SJCRH30 (cell line): Measurements from ENCODE around the gene CRYBG3. TPM values are rescaled to one million over a fixed set of nuclear protein-coding genes. Genes with fewer than 3 reads are reported as not detected.

Source experiments
- DNase-seq, 2 experiments: peaks; one replicate each; pipeline ENCODE4 v3.0.0-alpha.2; 2015 to 2020
- H3K27ac ChIP-seq: fragments of 250-450 bp; sonication (Bioruptor Pico); 2 replicates; pipeline ENCODE4 v1.5.1; 2020; ENCODE audit warnings: mild to moderate bottlenecking, moderate library complexity
- H3K27me3 ChIP-seq: fragments of 250-450 bp; sonication (Bioruptor Pico); 2 replicates; pipeline ENCODE4 v1.5.1; 2020; ENCODE audit warnings: mild to moderate bottlenecking, moderate library complexity
- H3K36me3 ChIP-seq: fragments of 250-450 bp; sonication (Bioruptor Pico); 2 replicates; pipeline ENCODE4 v1.5.1; 2020; ENCODE audit warnings: mild to moderate bottlenecking, moderate library complexity
- H3K4me1 ChIP-seq: fragments of 250-450 bp; sonication (Bioruptor Pico); 2 replicates; pipeline ENCODE4 v1.5.1; 2020; ENCODE audit warnings: mild to moderate bottlenecking, moderate library complexity
- H3K4me3 ChIP-seq: fragments of 250-450 bp; sonication (Bioruptor Pico); 2 replicates; pipeline ENCODE4 v1.5.1; 2020; ENCODE audit warnings: mild to moderate bottlenecking, moderate library complexity
- H3K9me3 ChIP-seq: fragments of 250-450 bp; sonication (Bioruptor Pico); replicated peaks from 2 replicates; pipeline ENCODE4 v1.5.1; 2020; ENCODE audit warnings: mild to moderate bottlenecking, moderate library complexity
- total RNA-seq: library from RNA; depleted of rRNA; stranded (reverse); fragments of >200 nt; shearing (Covaris generic); gene quantifications from 2 replicates; pipeline ENCODE4 v1.2.3, GENCODE V29; 2014

The CRYBG3 gene
- total RNA-seq, 1 experiment from 2014 or later: 21.9 TPM

DNA sequence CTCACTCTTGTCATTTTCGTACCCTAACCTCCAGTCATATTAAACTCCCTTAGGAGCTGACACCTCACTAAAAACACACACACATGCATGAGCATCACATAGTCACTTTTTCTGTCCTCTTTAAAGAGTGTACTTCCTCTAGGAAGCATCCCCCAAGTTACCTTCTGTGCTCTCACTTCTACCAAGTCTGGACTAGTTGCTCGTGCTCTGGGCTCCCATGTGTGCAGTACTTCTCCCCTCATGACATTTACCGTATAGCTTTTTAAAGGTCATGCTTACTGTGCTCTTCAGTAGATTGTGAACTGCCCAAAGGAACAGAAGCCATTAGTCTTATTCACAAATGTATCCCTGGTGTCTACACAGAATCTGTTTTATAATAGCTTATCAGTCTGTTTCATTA, 42.0 kb downstream of the CRYBG3 start:
- H3K27me3 ChIP-seq: no peaks in the 10 kb centered on the region
- H3K4me1 ChIP-seq: no peaks in the 10 kb centered on the region
- no peaks in the 10 kb centered on the region for H3K9me3 ChIP-seq
- H3K4me3 ChIP-seq: no peak overlapping the region
- H3K36me3 ChIP-seq: no peaks in the 10 kb centered on the region; the same call in 1 of the 2 replicates
- no peak for DNase-seq
- H3K27ac ChIP-seq: no peak overlapping the region

DNA sequence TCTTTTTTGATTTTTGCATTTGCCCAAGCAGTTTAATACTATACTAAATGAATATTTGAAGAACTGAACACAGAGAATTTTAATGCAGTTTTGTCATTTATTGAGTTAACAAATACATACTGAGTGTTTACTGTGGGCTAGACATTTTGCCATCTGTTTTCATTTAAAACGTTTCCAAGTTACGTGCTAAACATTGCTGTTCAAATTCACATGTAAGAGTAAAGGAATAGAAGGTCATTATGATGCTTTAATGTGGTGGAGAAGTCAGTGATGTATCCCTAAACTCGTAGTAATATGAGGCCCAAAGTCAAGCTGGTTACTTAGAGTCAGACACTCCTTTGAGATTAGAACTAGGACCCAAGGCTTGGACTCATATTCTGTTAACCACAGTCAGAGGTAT, 49.4 kb downstream of the CRYBG3 start:
- no peaks in the 10 kb centered on the region for H3K9me3 ChIP-seq
- no peaks in the 10 kb centered on the region for H3K4me1 ChIP-seq
- no peaks in the 10 kb centered on the region for H3K27me3 ChIP-seq
- DNase-seq: no peak
- 0 out of 2 replicates have a peak, but pooled peaks cover 6% of the 10 kb centered on the region for H3K36me3 ChIP-seq
- H3K4me3 ChIP-seq: no peak overlapping the region
- no peak overlapping the region for H3K27ac ChIP-seq

DNA sequence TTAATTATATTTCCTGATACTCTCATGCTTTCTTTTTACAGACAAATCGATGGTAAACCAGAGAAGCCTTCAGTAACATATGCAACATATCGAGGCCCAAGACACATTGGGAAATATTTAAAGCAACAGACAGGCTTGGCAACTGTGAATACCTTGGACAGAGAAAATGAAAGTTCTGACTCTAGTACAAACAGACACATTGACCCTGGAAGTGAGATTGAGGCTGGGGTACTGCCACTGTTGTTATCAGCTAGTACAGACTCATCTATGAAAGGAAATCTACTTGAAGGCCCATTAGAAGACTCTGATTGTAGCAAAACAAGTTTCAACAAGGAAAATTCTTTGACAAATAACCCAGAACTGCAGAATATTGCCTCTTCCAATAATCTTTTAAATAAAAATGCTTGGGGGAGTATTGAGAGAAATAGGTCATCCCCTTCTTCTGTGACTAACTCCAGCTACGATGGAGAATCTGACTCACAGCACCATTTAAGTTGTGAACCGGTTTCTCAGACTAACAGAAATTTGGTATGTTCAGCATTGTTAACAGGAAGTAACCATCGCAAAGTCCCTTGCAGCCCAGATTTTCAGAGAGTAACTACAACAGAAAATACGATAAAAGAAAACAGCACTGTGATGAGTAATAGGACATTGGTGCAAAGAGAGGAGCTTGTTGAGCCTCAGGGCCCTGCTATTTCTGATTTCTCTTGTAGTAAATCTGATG, 50.2 kb downstream of the CRYBG3 start:
- DNase-seq: no peak

DNA sequence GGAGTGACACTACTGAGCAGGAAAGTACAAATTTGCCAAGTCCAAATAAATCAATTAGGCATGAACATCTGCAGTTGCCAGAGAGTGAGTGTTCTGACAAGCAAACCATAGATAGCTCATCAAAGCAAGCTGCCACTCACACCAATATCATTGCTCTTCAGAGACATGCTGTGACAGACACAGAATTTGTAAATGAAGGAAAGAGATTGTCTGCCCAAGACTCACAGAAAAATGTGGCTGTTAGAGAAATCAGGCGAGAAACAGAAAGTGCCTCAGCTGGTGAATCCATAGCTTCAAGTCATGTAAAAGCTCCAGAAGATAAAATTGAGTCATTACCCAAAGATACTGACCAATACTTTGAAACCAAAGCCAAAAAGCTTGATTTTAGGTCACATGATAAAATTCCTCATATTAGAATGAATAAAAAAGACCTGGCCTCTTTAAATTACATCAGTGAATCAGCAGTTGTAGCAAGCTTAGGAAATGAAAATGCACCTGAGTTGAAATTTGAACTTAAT, 50.8 kb downstream of the CRYBG3 start:
- Histone ChIP-seq H3K4me3 (no peak overlapping the region), H3K36me3 (0 out of 2 replicates have a peak, but pooled peaks cover 6% of the 10 kb centered on the region), H3K27ac (no peak overlapping the region), H3K9me3 (no peaks in the 10 kb centered on the region), H3K27me3 (no peaks in the 10 kb centered on the region), H3K4me1 (no peaks in the 10 kb centered on the region)
- no peak for DNase-seq

More for the DNA sequence above, 50.2 kb downstream of the CRYBG3 start:
- Histone ChIP-seq H3K4me1 (no peaks in the 10 kb centered on the region), H3K27ac (no peak overlapping the region), H3K36me3 (0 out of 2 replicates have a peak, but pooled peaks cover 6% of the 10 kb centered on the region), H3K27me3 (no peaks in the 10 kb centered on the region), H3K4me3 (no peak overlapping the region), H3K9me3 (no peaks in the 10 kb centered on the region)

DNA sequence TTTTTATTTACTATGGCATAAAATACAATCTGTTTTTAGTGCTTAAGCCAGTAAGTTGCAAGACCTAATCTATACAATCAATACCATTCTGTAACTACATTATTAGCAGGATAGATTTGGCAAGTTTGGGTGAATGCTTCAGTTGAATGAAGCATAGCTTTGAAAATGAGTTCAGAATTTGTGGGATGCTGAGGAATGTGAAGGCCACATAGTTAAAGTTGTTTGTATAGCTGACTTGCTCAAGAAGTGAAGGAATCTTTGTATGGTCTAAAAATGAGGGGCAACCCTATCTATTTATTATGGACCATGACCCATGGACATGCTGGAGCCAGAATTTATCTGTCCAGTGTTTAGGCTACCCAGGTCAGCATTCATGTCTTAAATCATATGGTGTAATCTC, 58.5 kb downstream of the CRYBG3 start:
- H3K4me1 ChIP-seq: peaks cover 4% of the 10 kb centered on the region; the same call in 1 of the 2 replicates
- H3K36me3 ChIP-seq: no peaks in the 10 kb centered on the region; the same call in 1 of the 2 replicates
- no peaks in the 10 kb centered on the region for H3K9me3 ChIP-seq
- no peak overlapping the region for H3K27ac ChIP-seq
- H3K4me3 ChIP-seq: no peak overlapping the region
- no peak for DNase-seq
- H3K27me3 ChIP-seq: no peaks in the 10 kb centered on the region

DNA sequence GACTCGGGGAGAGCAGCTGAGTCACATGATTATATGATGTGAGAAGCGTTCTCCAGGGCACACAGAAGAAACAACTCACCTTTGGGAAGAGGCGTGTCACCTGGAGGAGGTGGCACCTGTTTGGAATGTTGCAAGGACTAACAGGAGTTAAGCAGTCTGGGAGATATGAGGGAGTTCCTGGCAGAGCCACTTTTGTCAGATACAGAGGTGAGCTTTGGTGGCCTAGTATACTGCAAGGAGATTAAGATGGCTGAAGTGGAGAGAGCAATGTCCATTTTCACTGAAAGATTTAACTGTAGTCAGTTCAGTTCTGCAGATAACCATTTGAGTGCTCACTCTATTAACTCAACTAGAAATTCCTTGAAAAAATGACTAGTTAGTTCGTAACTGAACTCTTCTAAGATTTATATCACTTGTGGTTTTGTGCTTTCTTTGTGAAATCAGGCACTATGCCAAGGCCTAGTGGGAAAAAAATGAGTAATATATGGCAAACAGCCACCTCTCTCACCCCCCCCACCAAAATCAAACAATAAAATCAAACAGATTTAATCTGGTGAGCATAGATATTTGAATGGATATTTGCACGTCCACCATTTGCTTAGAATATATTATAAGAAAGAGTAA, 61.3 kb downstream of the CRYBG3 start:
- H3K4me3 ChIP-seq: no peak overlapping the region
- no peaks in the 10 kb centered on the region for H3K9me3 ChIP-seq
- peaks cover 4% of the 10 kb centered on the region; the same call in 1 of the 2 replicates for H3K4me1 ChIP-seq
- no peaks in the 10 kb centered on the region for H3K27me3 ChIP-seq
- peaks cover 3% of the 10 kb centered on the region; the same call in 1 of the 2 replicates for H3K36me3 ChIP-seq
- peak; percentile 2 to 17 for DNase-seq
- no peak overlapping the region for H3K27ac ChIP-seq

DNA sequence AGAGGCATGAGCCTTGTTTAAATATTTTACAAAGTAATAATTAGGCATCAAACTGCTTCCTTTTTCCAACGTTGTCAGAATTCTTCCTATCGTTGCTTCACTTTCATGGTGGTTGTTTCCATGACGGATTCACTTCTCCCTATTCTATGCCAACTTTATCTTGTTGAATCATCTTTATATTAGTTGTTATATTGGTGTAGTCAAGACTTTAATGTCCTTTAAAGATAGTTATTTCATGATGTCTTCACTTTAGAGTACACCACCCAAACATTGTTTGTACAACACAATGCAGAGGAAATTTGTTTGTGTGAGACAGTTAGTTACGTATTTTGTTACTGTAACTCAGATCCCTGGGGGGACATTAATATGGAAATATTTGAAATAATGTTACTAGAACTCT, 61.9 kb downstream of the CRYBG3 start:
- no peak overlapping the region for H3K27ac ChIP-seq
- no peaks in the 10 kb centered on the region for H3K27me3 ChIP-seq
- H3K4me3 ChIP-seq: no peak overlapping the region
- H3K9me3 ChIP-seq: no peaks in the 10 kb centered on the region
- DNase-seq: no peak
- peaks cover 3% of the 10 kb centered on the region; the same call in 1 of the 2 replicates for H3K36me3 ChIP-seq
- H3K4me1 ChIP-seq: peaks cover 4% of the 10 kb centered on the region; the same call in 1 of the 2 replicates

DNA sequence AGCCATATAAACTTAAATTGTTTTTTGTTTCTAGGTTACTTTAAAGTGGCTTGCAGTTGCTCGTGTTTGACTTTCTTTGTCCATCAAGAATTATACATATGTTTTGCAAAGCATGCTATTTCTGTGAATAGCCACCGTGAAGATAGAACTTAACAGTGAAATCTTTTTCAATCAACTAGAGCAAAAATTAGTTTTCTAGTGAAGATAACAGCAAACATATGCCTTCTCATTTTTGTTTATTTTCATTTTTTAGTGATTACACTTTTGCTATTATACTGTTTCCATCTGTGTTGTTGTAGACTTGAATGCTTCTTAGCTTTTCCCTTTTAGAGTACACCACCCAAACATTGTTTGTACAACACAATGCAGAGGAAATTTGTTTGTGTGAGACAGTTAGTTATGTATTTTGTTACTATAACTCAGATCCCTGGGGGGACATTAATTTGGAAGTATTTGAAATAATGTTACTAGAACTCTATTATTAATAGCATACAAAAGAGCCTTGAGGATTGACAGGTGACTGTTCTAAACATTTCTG, 62.8 kb downstream of the CRYBG3 start:
- Histone ChIP-seq H3K4me3 (no peak overlapping the region), H3K27me3 (no peaks in the 10 kb centered on the region), H3K9me3 (no peaks in the 10 kb centered on the region), H3K4me1 (peaks cover 4% of the 10 kb centered on the region; the same call in 1 of the 2 replicates), H3K27ac (no peak overlapping the region), H3K36me3 (peaks cover 3% of the 10 kb centered on the region; the same call in 1 of the 2 replicates)
- no peak for DNase-seq

DNA sequence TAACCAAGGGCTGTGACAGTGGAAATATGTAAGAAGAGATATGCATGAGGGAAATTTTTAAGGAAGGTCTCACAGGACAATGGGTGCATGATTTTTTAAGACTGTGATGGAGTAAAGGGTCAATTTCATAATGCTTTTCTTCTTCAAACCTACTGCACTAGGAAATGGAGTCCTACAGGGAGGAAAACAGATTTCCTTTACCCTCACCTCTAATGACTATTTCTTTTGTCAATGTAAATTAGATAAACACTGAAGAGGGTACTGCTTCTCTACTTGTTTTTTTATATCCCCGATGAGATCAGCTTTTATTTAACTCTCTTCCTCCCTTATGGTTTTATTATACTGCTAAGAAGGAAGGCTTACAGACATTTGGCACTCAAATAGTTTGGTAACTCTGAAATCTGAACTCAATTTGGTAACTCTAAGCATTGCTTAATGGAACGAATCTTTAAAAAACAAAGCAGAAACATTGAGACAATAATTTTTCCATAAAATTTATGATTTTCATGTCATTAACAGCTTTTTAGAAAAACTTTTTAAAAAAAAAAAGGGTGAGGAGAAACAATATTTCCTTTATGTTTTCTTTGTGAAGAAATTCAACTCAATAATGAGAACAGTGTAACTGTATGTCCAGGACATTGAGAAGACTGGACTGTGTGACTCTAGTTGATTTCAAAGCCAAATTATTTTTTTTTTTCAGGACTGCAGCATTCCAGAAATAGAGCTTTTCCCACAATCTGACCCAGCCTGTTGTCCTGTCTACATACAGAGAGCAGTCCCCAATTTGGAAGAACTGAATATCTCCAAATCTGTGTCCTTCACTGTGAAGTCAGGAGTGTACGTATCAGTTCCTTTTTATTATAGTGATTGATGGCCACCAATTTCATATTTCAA, 64.4 kb downstream of the CRYBG3 start:
- H3K4me1 ChIP-seq: peaks cover 4% of the 10 kb centered on the region; the same call in 1 of the 2 replicates
- DNase-seq: no peak
- no peaks in the 10 kb centered on the region for H3K27me3 ChIP-seq
- no peak overlapping the region for H3K4me3 ChIP-seq
- peaks cover 3% of the 10 kb centered on the region; the same call in 1 of the 2 replicates for H3K36me3 ChIP-seq
- H3K9me3 ChIP-seq: no peaks in the 10 kb centered on the region
- H3K27ac ChIP-seq: no peak overlapping the region

DNA sequence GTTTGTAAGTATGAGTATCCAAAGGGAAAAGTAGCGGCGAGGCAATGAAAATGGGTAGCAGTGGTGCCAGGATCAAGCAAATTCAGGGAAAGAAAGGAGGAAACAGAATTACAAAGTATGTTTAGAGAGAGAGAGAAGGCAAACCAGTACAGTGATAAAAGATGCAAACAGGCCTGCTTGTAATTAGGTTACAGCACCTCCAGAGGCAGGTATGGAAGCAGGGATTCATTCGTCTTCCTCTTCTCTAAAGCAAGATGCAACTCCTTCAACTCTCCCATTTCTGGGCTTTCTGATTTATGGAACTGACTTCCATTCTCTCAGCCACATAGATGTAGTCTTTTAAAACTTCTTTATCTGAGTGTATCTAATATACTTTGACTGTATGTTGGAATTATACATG, 68.0 kb downstream of the CRYBG3 start:
- no peak overlapping the region for H3K4me3 ChIP-seq
- no peaks in the 10 kb centered on the region for H3K9me3 ChIP-seq
- DNase-seq: no peak
- peaks cover 3% of the 10 kb centered on the region; the same call in 1 of the 2 replicates for H3K36me3 ChIP-seq
- no peak overlapping the region for H3K27ac ChIP-seq
- H3K27me3 ChIP-seq: no peaks in the 10 kb centered on the region
- H3K4me1 ChIP-seq: no peaks in the 10 kb centered on the region

DNA sequence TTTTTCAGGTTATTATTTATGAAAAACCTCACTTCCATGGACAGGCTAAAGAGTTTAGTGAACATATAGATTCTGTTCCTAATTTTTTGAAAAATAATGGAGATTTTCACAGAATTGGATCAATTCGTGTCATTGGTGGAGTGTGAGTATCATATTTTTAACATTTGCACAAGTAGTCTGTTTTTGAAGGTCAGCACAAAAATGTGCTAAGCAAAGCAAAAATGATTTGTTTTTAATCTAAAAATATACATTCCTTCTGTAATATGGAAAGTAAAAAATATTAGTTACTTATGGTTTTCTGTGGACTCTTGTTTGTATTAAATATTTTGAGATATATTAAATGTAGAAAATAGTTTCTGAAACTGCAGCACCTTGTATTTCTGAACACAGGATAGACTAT, 71.0 kb downstream of the CRYBG3 start:
- Histone ChIP-seq H3K4me3 (no peak overlapping the region), H3K27ac (no peak overlapping the region), H3K9me3 (no peaks in the 10 kb centered on the region), H3K27me3 (no peaks in the 10 kb centered on the region), H3K36me3 (no peaks in the 10 kb centered on the region), H3K4me1 (no peaks in the 10 kb centered on the region)
- no peak for DNase-seq

DNA sequence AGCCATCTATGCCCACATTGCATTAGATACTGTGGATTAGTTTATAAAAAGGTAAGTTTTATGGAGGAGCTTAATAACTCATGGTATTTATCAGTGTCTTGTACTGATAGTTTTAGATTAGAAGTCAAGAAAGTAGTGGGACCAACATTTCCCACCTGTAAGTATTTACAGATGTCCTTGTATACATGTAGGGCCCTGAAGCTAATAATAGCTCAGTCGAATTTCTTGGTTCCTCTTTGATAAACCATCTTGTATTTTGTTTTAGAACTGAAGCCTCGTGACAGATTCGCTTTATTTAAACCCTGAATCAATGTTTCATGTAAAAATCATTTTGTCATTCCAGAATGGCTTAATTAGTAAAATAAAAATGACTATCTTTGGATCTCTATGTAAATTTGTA, 73.4 kb downstream of the CRYBG3 start:
- H3K9me3 ChIP-seq: no peaks in the 10 kb centered on the region
- H3K27me3 ChIP-seq: no peaks in the 10 kb centered on the region
- peaks cover 2% of the 10 kb centered on the region; the same call in 1 of the 2 replicates for H3K36me3 ChIP-seq
- H3K27ac ChIP-seq: no peak overlapping the region
- no peaks in the 10 kb centered on the region for H3K4me1 ChIP-seq
- H3K4me3 ChIP-seq: no peak overlapping the region
- DNase-seq: no peak

DNA sequence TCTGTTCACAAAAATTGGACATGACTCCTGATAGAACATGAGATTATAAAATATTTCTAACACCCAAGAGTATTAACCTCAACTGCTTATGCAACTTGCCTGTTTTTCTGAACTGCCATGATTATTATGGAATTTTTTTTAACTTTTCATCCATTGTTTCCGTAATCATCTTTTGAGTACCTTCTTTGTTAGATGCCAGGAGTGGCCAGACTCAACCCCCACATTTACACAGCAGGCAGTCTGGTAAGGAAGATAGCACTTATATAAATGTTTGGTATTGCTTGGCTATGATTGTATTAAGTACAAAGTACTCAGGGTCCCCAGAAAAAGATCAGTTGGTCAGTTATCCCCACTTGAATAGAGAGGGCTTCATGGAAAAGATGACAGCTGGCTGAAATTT, 74.3 kb downstream of the CRYBG3 start:
- no peaks in the 10 kb centered on the region for H3K27me3 ChIP-seq
- peaks cover 6% of the 10 kb centered on the region; the same call in 1 of the 2 replicates for H3K36me3 ChIP-seq
- H3K4me1 ChIP-seq: no peaks in the 10 kb centered on the region
- no peak overlapping the region for H3K27ac ChIP-seq
- H3K4me3 ChIP-seq: no peak overlapping the region
- DNase-seq: no peak
- no peaks in the 10 kb centered on the region for H3K9me3 ChIP-seq

DNA sequence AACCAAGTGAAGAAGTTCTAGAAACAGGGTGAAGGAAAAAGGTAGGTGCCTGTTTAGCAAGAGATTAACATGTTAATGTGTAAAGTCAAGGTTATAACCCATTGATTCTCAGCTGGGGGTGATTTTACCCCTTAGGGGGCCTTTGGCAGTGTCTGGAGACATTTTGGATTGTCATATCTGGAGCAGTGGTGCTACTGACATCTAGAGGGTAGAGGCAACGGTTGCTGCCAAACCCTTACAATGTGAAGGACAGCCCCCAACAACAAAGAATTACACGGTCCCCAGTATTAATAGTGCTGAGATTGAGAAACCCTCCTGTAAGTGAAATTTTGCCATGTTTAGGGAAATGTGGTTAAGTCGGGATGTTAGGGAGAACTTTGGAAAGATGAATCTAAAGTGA, 74.7 kb downstream of the CRYBG3 start:
- Histone ChIP-seq H3K27ac (no peak overlapping the region), H3K4me1 (no peaks in the 10 kb centered on the region), H3K4me3 (no peak overlapping the region), H3K36me3 (peaks cover 6% of the 10 kb centered on the region; the same call in 1 of the 2 replicates), H3K27me3 (no peaks in the 10 kb centered on the region), H3K9me3 (no peaks in the 10 kb centered on the region)
- no peak for DNase-seq
